ENCODE measurements around the gene SNRPB2.

The SNRPB2 gene

DNA sequence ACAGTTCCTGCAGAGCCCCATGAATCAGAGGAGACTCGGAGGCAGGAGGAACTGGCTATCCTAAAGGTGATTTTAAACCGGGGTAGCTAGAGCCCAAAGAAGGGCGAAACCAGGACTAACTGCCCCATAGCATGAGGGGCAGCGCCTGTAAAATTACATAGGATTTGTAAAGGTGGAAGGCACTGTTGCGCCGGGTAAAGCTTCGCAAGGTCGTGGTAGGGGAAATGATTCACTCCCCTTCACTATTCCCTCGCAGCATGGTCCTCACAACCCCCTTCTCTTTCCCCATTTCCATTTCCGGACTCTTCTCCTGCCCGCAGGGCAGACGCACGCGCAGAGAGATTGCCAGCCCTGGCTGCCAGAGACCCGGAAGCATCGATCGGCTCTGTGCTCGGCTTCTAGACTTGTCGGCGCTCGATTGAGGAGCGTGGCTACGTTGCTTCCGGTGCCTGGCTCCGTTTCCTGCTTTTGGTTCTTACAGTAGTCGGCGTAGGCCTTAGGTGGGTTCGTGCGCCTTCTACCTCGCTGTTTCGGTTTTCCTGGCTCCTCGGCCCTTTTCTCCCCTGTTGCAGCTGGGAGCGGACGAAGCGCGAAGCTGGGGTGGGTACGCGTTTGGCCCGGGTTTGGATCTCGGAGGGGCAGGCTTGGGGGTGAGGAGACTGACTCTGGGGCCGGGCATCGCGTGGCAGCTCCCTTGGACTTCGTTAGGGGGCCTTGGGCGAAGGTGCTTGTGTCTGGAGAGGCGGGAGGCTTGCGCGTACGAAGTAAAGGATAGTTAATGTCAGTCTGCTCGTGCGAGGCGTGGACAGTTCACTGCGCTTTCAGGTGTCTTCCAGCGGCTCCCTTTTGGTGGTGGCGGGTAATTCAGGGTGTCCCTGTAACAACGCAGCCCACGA lies at the start of gene SNRPB2:
TSS of gene SNRPB2 (plus strand) at position 462 of the 896 bp plus-strand sequence. CDS start 1,677 bp downstream, outside the sequence.
- peak; percentile 84 for DNase-seq (ENCODE audit: low spot score)
- TF ChIP-seq, protein P1, sequence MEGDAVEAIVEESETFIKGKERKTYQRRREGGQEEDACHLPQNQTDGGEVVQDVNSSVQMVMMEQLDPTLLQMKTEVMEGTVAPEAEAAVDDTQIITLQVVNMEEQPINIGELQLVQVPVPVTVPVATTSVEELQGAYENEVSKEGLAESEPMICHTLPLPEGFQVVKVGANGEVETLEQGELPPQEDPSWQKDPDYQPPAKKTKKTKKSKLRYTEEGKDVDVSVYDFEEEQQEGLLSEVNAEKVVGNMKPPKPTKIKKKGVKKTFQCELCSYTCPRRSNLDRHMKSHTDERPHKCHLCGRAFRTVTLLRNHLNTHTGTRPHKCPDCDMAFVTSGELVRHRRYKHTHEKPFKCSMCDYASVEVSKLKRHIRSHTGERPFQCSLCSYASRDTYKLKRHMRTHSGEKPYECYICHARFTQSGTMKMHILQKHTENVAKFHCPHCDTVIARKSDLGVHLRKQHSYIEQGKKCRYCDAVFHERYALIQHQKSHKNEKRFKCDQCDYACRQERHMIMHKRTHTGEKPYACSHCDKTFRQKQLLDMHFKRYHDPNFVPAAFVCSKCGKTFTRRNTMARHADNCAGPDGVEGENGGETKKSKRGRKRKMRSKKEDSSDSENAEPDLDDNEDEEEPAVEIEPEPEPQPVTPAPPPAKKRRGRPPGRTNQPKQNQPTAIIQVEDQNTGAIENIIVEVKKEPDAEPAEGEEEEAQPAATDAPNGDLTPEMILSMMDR (IDR thresholded peaks at IDR 0.05; ENCODE audit: extremely low read depth, insufficient read depth, missing control alignments): no peak
- in situ Hi-C loops (cut with MboI; ENCODE audit: low pct_unique_long_range_greater_than_20kb, low sequenced_read_pairs, unreplicated experiment): no loop called here

DNA sequence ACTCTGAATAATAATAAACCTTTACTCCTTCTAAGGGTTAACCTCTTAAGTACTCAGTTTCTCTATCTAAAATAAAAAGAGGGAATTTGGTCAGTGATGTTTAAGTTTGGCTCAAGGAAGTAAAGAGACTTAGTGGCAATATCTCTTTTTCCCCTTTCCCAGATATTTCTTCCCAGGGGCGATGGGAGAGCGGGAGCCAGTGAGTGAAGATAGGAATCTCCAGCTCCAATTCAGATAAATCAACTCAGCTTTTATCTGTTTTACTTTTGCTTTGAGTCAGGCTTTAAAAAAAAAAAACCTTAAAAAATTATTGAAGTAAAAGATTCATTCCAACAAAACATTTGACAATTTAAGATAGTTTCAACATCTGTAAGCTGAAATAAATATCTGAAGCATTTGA lies 45.4 kb upstream of the SNRPB2 start:
- no peak for DNase-seq (ENCODE audit: low spot score)
- in situ Hi-C loops (cut with MboI; ENCODE audit: low pct_unique_long_range_greater_than_20kb, low sequenced_read_pairs, unreplicated experiment): no loop called here
- TF ChIP-seq, protein P1 (IDR thresholded peaks at IDR 0.05; ENCODE audit: extremely low read depth, insufficient read depth, missing control alignments): no peak

GRCh38 chr20:16689906-16690305 lies 39.9 kb upstream of the SNRPB2 start:
- in situ Hi-C loops (cut with MboI; ENCODE audit: low pct_unique_long_range_greater_than_20kb, low sequenced_read_pairs, unreplicated experiment): no loop called here

DNA sequence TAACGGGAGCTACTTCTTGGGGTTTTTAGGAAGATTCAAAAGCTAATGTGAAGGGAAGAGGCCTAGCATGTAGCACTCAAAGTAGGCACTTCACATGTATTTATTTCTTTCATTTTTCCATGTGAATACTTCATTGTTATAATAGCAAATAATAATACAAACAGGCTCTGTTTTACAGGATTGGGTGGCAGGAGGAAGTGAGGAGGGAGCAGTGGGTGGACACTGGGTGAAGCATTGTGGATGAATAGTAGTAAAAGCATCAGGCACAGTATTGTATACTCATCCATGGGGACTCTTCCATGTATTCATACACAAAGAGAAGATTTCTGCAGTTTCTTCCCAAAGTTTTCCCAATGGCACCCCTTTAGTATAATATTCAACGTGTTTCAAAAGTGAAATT lies 38.4 kb upstream of the SNRPB2 start:
- TF ChIP-seq, protein P1 (IDR thresholded peaks at IDR 0.05; ENCODE audit: extremely low read depth, insufficient read depth, missing control alignments): no peak
- DNase-seq (ENCODE audit: low spot score): no peak
- in situ Hi-C loops (cut with MboI; ENCODE audit: low pct_unique_long_range_greater_than_20kb, low sequenced_read_pairs, unreplicated experiment): no loop called here

More at GRCh38 chr20:16689906-16690305, 39.9 kb upstream of the SNRPB2 start:
- DNase-seq (ENCODE audit: low spot score): no peak
- TF ChIP-seq, protein P1 (IDR thresholded peaks at IDR 0.05; ENCODE audit: extremely low read depth, insufficient read depth, missing control alignments): no peak

DNA sequence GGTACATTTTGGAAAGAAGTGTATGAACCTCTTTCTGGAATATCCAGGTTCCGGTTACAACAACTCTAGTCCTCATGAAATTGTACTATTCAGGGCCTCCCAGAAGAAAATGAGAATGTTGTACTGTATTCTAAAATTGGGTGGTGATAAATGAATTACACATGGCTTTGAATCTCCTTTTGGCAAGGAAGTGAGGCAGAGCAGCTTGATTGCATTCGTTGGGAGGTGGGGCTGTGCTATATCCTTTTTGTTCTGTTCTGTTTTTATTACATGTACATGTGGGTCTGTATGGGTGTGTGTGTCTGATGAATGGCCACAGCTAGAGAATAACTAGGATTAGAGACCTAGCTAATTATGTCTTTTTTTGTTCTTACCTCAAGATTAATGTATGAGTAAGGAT lies 37.8 kb upstream of the SNRPB2 start:
- TF ChIP-seq, protein P1 (IDR thresholded peaks at IDR 0.05; ENCODE audit: extremely low read depth, insufficient read depth, missing control alignments): no peak
- in situ Hi-C loops (cut with MboI; ENCODE audit: low pct_unique_long_range_greater_than_20kb, low sequenced_read_pairs, unreplicated experiment): no loop called here
- no peak for DNase-seq (ENCODE audit: low spot score)

GRCh38 chr20:16692442-16692841 lies 37.4 kb upstream of the SNRPB2 start:
- in situ Hi-C loops (cut with MboI; ENCODE audit: low pct_unique_long_range_greater_than_20kb, low sequenced_read_pairs, unreplicated experiment): no loop called here
- TF ChIP-seq, protein P1 (IDR thresholded peaks at IDR 0.05; ENCODE audit: extremely low read depth, insufficient read depth, missing control alignments): no peak
- DNase-seq (ENCODE audit: low spot score): no peak
